H9 (cell line): Measurements from ENCODE around the gene RNF111. TPM values are rescaled to one million over a fixed set of nuclear protein-coding genes. Genes with fewer than 3 reads are reported as not detected.

ENCODE experiments used
- DNase-seq: peaks from one replicate; pipeline ENCODE4 v3.0.0-alpha.2; 2017
- H2AFZ ChIP-seq: one replicate; pipeline ENCODE4 v1.6.1; 2013; ENCODE audit warnings: mild to moderate bottlenecking, low read length, control low read depth, moderate library complexity
- H2AK5ac ChIP-seq: 2 replicates; pipeline ENCODE4 v1.6.1; 2013; ENCODE audit warnings: low read length, control low read depth, mixed read lengths; ENCODE audit not compliant: insufficient read length
- H2BK120ac ChIP-seq: one replicate; pipeline ENCODE4 v1.6.1; 2013; ENCODE audit warnings: low read depth, mild to moderate bottlenecking, low read length, control low read depth, inconsistent platforms; ENCODE audit not compliant: poor library complexity, severe bottlenecking
- H2BK12ac ChIP-seq: 2 replicates; pipeline ENCODE4 v1.6.1; 2013; ENCODE audit warnings: low read length, control low read depth, mixed read lengths, low read depth; ENCODE audit not compliant: insufficient read length
- H2BK15ac ChIP-seq: 2 replicates; pipeline ENCODE4 v1.6.1; 2013; ENCODE audit warnings: low read depth, low read length, control low read depth
- H2BK20ac ChIP-seq: one replicate; pipeline ENCODE4 v1.6.1; 2013; ENCODE audit warnings: low read depth, mild to moderate bottlenecking, low read length, control low read depth, inconsistent platforms; ENCODE audit not compliant: poor library complexity, severe bottlenecking
- H2BK5ac ChIP-seq: 2 replicates; pipeline ENCODE4 v1.6.1; 2013; ENCODE audit warnings: low read length, control low read depth, mixed read lengths; ENCODE audit not compliant: insufficient read length
- H3K14ac ChIP-seq: 2 replicates; pipeline ENCODE4 v1.6.1; 2013; ENCODE audit warnings: low read length, control low read depth; ENCODE audit not compliant: insufficient read depth
- H3K18ac ChIP-seq: 2 replicates; pipeline ENCODE4 v1.6.1; 2013; ENCODE audit warnings: low read depth, mild to moderate bottlenecking, mixed read lengths, low read length, control low read depth; ENCODE audit not compliant: insufficient read length
- H3K23ac ChIP-seq: 2 replicates; pipeline ENCODE4 v1.6.1; 2013; ENCODE audit warnings: low read length, control low read depth, mixed read lengths, low read depth; ENCODE audit not compliant: insufficient read length
- H3K23me2 ChIP-seq: 2 replicates; pipeline ENCODE4 v1.6.1; 2013; ENCODE audit warnings: low read depth, mild to moderate bottlenecking, mixed read lengths, low read length, control low read depth; ENCODE audit not compliant: insufficient read length, poor library complexity, severe bottlenecking
- H3K27ac ChIP-seq: 2 replicates; pipeline ENCODE4 v1.5.1; 2013; ENCODE audit warnings: low read length, control low read depth, mixed read lengths, low read depth; ENCODE audit not compliant: insufficient read length
- H3K27me3 ChIP-seq: 2 replicates; pipeline ENCODE4 v1.6.1; 2013; ENCODE audit warnings: low read length, control low read depth, inconsistent platforms; ENCODE audit not compliant: insufficient read depth
- H3K4ac ChIP-seq: 2 replicates; pipeline ENCODE4 v1.6.1; 2013; ENCODE audit warnings: low read depth, mild to moderate bottlenecking, control low read depth, inconsistent platforms, low read length, moderate library complexity
- H3K4me1 ChIP-seq: 2 replicates; pipeline ENCODE4 v1.6.1; 2013; ENCODE audit warnings: low read length, control low read depth, inconsistent platforms; ENCODE audit not compliant: insufficient read depth
- H3K4me2 ChIP-seq: 2 replicates; pipeline ENCODE4 v1.6.1; 2013; ENCODE audit warnings: low read length, control low read depth, mixed read lengths; ENCODE audit not compliant: insufficient read length, insufficient read depth
- H3K56ac ChIP-seq: 2 replicates; pipeline ENCODE4 v1.6.1; 2013; ENCODE audit warnings: low read depth, mild to moderate bottlenecking, mixed read lengths, low read length, control low read depth; ENCODE audit not compliant: insufficient read length
- H3K79me1 ChIP-seq: 2 replicates; pipeline ENCODE4 v1.6.1; 2013; ENCODE audit warnings: low read depth, mild to moderate bottlenecking, moderate library complexity, low read length, control low read depth, inconsistent platforms; ENCODE audit not compliant: insufficient read depth, poor library complexity, severe bottlenecking
- H3K79me2 ChIP-seq: 2 replicates; pipeline ENCODE4 v1.6.1; 2013; ENCODE audit warnings: low read length, control low read depth, inconsistent platforms; ENCODE audit not compliant: insufficient read depth
- H3K9ac ChIP-seq: 2 replicates; pipeline ENCODE4 v1.6.1; 2013; ENCODE audit warnings: low read length, control low read depth, mixed read lengths; ENCODE audit not compliant: insufficient read length; ENCODE audit errors: extremely low read depth
- H3K9me3 ChIP-seq: one replicate; pipeline ENCODE4 v1.6.1; 2013; ENCODE audit warnings: low read depth, low read length, inconsistent platforms; ENCODE audit not compliant: control insufficient read depth
- H3T11ph ChIP-seq: one replicate; pipeline ENCODE4 v1.6.1; 2013; ENCODE audit warnings: mild to moderate bottlenecking, low read length, control low read depth, inconsistent platforms
- H4K20me1 ChIP-seq: one replicate; pipeline ENCODE4 v1.6.1; 2013; ENCODE audit not compliant: control insufficient read depth, insufficient read length, insufficient read depth
- H4K5ac ChIP-seq: 2 replicates; pipeline ENCODE4 v1.6.1; 2013; ENCODE audit warnings: low read depth, mild to moderate bottlenecking, mixed read lengths, low read length, control low read depth; ENCODE audit not compliant: insufficient read length
- H4K8ac ChIP-seq: replicated peaks from 2 replicates; pipeline ENCODE4 v1.6.1; 2013; ENCODE audit warnings: low read length, control low read depth, mixed read lengths, low read depth; ENCODE audit not compliant: insufficient read length
- H4K91ac ChIP-seq: 2 replicates; pipeline ENCODE4 v1.6.1; 2013; ENCODE audit warnings: low read depth, mild to moderate bottlenecking, moderate library complexity, mixed read lengths, low read length, control low read depth; ENCODE audit not compliant: insufficient read length
- H3K27ac Mint-ChIP-seq, 3 experiments: 2 replicates in 2 of 3; 3 replicates in 1 of 3; pipeline ENCODE4 v1.8.0; 2020 to 2021; ENCODE audit warnings: mixed read lengths in 3 of 3, mild to moderate bottlenecking in 1 of 3, moderate library complexity in 1 of 3
- H3K27me3 Mint-ChIP-seq: 2 replicates; pipeline ENCODE4 v1.8.0; 2021; ENCODE audit warnings: low read depth, mild to moderate bottlenecking, moderate library complexity, mixed read lengths
- H3K36me3 Mint-ChIP-seq, 3 experiments: 2 replicates in 2 of 3; 3 replicates in 1 of 3; pipeline ENCODE4 v1.8.0; 2020 to 2021; ENCODE audit warnings: low read depth in 3 of 3, mixed read lengths in 3 of 3; ENCODE audit not compliant: insufficient read depth in 1 of 3
- H3K4me1 Mint-ChIP-seq, 2 experiments: 2 replicates each; pipeline ENCODE4 v1.8.0; 2020; ENCODE audit warnings: mixed read lengths in 2 of 2
- H3K4me3 Mint-ChIP-seq, 2 experiments: 2 replicates in 1 of 2; 3 replicates in 1 of 2; pipeline ENCODE4 v1.8.0; 2020 to 2021; ENCODE audit warnings: mild to moderate bottlenecking in 2 of 2, mixed read lengths in 2 of 2, moderate library complexity in 1 of 2
- H3K9me3 Mint-ChIP-seq, 2 experiments: 2 replicates in 1 of 2; 3 replicates in 1 of 2; pipeline ENCODE4 v1.8.0; 2020; ENCODE audit warnings: mild to moderate bottlenecking in 2 of 2, mixed read lengths in 2 of 2, moderate library complexity in 1 of 2
- WGBS: extraction: QIAGEN DNeasy Blood & Tissue Kit; methylation state at CpG from one replicate; pipeline ENCODE4 v1.1.7; 2013; ENCODE audit warnings: missing lambda C conversion rate, low lambda C conversion rate, mixed read lengths; ENCODE audit not compliant: insufficient read length; ENCODE audit errors: extremely low coverage; 5-methylcytosine and 5-hydroxymethylcytosine counted together
- total RNA-seq: library from RNA; stranded (reverse); gene quantifications from 2 replicates; pipeline ENCODE4 v1.2.1, GENCODE V29; 2021
- TF ChIP-seq, protein P1 (sequence below): fragments of 200-600 bp; sonication (generic); conservative IDR thresholded peaks from 3 replicates; pipeline ENCODE4 v1.8.0; 2021; ENCODE audit warnings: antibody characterized with exemption, mild to moderate bottlenecking

RNF111 gene
- total RNA-seq, 1 experiment from 2014 or later: 28.0 TPM

- Histone ChIP-seq H3K4ac (no peak overlapping the region), H4K8ac (no peak overlapping the region), H3K18ac (no peak overlapping the region), H4K91ac (no peak overlapping the region), H3K23ac (no peak overlapping the region), H3K9ac (no peak overlapping the region), H2AK5ac (no peak overlapping the region), H3K56ac (no peak overlapping the region), H3K14ac (no peak overlapping the region), H2BK20ac (no peak overlapping the region), H2AFZ (no peak overlapping the region), H4K20me1 (no peaks in the 10 kb centered on the region), H3T11ph (no peak overlapping the region), H4K5ac (no peak overlapping the region), H2BK12ac (no peak overlapping the region), H3K27ac (no peak overlapping the region), H2BK120ac (no peak overlapping the region), H3K4me1 (no peaks in the 10 kb centered on the region), H3K79me1 (peaks cover 3% of the 10 kb centered on the region), H3K27me3 (no peaks in the 10 kb centered on the region), H2BK5ac (no peak overlapping the region), H3K9me3 (no peaks in the 10 kb centered on the region), H2BK15ac (no peak overlapping the region), H3K79me2 (peaks cover 5% of the 10 kb centered on the region; the same call in 1 of the 2 replicates), H3K4me2 (no peak overlapping the region), H3K23me2 (no peaks in the 10 kb centered on the region)
- peaks cover 0 to 10% (median 8%) of the 10 kb centered on the region in 3 experiments; a peak in 5 of 7 replicates for H3K36me3 Mint-ChIP-seq
- 0 out of 4 replicates have a peak, but pooled peaks cover 0 to 3% of the 10 kb centered on the region in 2 experiments for H3K4me1 Mint-ChIP-seq
- H3K27me3 Mint-ChIP-seq: no peaks in the 10 kb centered on the region
- no peaks in the 10 kb centered on the region; a peak in 1 of 5 replicates for H3K9me3 Mint-ChIP-seq
- WGBS: no CpG with 5 or more reads among the region's 5 CpGs
- H3K27ac Mint-ChIP-seq: no peak overlapping the region
- no peak for DNase-seq
- TF ChIP-seq, protein P1, sequence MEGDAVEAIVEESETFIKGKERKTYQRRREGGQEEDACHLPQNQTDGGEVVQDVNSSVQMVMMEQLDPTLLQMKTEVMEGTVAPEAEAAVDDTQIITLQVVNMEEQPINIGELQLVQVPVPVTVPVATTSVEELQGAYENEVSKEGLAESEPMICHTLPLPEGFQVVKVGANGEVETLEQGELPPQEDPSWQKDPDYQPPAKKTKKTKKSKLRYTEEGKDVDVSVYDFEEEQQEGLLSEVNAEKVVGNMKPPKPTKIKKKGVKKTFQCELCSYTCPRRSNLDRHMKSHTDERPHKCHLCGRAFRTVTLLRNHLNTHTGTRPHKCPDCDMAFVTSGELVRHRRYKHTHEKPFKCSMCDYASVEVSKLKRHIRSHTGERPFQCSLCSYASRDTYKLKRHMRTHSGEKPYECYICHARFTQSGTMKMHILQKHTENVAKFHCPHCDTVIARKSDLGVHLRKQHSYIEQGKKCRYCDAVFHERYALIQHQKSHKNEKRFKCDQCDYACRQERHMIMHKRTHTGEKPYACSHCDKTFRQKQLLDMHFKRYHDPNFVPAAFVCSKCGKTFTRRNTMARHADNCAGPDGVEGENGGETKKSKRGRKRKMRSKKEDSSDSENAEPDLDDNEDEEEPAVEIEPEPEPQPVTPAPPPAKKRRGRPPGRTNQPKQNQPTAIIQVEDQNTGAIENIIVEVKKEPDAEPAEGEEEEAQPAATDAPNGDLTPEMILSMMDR: no peak
- no peak overlapping the region for H3K4me3 Mint-ChIP-seq
These were observed 14.5 kb downstream of the RNF111 start for GRCh38 chr15:59001946-59002345.
